Loucy (cell line): Measurements from ENCODE around the gene MAP1B.
A peak's percentile ranks its signal among the peaks of the same experiment; 100 is the strongest.

Experiments used
- H2AFZ ChIP-seq: fragments of 200-600 bp; sonication (generic); 2 replicates; pipeline ENCODE4 v1.6.0; 2016; ENCODE audit warnings: antibody characterized with exemption, mild to moderate bottlenecking, low read length, moderate library complexity
- H3F3A ChIP-seq: fragments of 200-600 bp; 2 replicates; pipeline ENCODE4 v1.6.0; 2016; ENCODE audit warnings: antibody characterized with exemption, low read depth, mild to moderate bottlenecking
- H3K27me3 ChIP-seq: fragments of 200-600 bp; sonication (generic); 2 replicates; pipeline ENCODE4 v1.6.1; 2014; ENCODE audit warnings: low read length, mild to moderate bottlenecking; ENCODE audit not compliant: insufficient read depth, poor library complexity, severe bottlenecking
- H3K36me3 ChIP-seq: fragments of 200-600 bp; sonication (generic); 2 replicates; pipeline ENCODE4 v1.6.1; 2016; ENCODE audit warnings: low read length; ENCODE audit not compliant: insufficient read depth
- H3K4me1 ChIP-seq: fragments of 200-600 bp; sonication (generic); 2 replicates; pipeline ENCODE4 v1.5.1; 2014; ENCODE audit warnings: low read length, mild to moderate bottlenecking; ENCODE audit not compliant: insufficient read depth, poor library complexity, severe bottlenecking
- H3K4me2 ChIP-seq: fragments of 200-600 bp; sonication (generic); 2 replicates; pipeline ENCODE4 v1.6.0; 2014; ENCODE audit warnings: antibody characterized with exemption, low read length, low read depth, mild to moderate bottlenecking; ENCODE audit not compliant: poor library complexity, severe bottlenecking
- H3K4me3 ChIP-seq: fragments of 200-600 bp; sonication (generic); 2 replicates; pipeline ENCODE4 v1.5.1; 2014; ENCODE audit warnings: low read length, mild to moderate bottlenecking, mixed read lengths; ENCODE audit not compliant: poor library complexity, severe bottlenecking
- H3K79me2 ChIP-seq: fragments of 200-600 bp; sonication (generic); 2 replicates; pipeline ENCODE4 v1.6.1; 2014; ENCODE audit warnings: low read length; ENCODE audit not compliant: insufficient read depth
- H3K9ac ChIP-seq: fragments of 200-600 bp; sonication (generic); 2 replicates; pipeline ENCODE4 v1.6.0; 2014; ENCODE audit warnings: mild to moderate bottlenecking, low read depth, low read length, moderate library complexity; ENCODE audit not compliant: poor library complexity, severe bottlenecking
- H3K9me2 ChIP-seq: fragments of 200-600 bp; sonication (generic); replicated peaks from 2 replicates; pipeline ENCODE4 v1.6.1; 2016; ENCODE audit warnings: low read depth, low read length, mixed read lengths
- H3K9me3 ChIP-seq: fragments of 200-600 bp; sonication (generic); 2 replicates; pipeline ENCODE4 v1.6.1; 2014; ENCODE audit warnings: mild to moderate bottlenecking, antibody characterized with exemption, low read length, low read depth; ENCODE audit not compliant: insufficient read depth
- H4K20me1 ChIP-seq: fragments of 200-600 bp; sonication (generic); 2 replicates; pipeline ENCODE4 v1.6.0; 2014; ENCODE audit warnings: antibody characterized with exemption, low read length, mild to moderate bottlenecking; ENCODE audit not compliant: insufficient read depth, poor library complexity, severe bottlenecking
- CTCF ChIP-seq: fragments of 200-600 bp; sonication (generic); conservative IDR thresholded peaks from 2 replicates; pipeline ENCODE4 v1.5.1; 2014; ENCODE audit warnings: mild to moderate bottlenecking, antibody characterized with exemption, low read length
- EZH2phosphoT487 ChIP-seq: fragments of 200-600 bp; IDR thresholded peaks from 2 replicates; pipeline ENCODE4 v1.6.1; 2018; ENCODE audit warnings: antibody characterized with exemption, mild to moderate bottlenecking, moderate library complexity, borderline replicate concordance

MAP1B gene

GRCh38 chr5:72231991-72232703 lies 124.9 kb downstream of the MAP1B start:
- peak; percentile 72; the same call in 1 of the 2 replicates for TF ChIP-seq EZH2phosphoT487
- no peak for TF ChIP-seq CTCF
- Histone ChIP-seq H3K4me3 (no peak overlapping the region), H3K36me3 (peaks cover 30% of the 10 kb centered on the region; the same call in 1 of the 2 replicates)

GRCh38 chr5:72232838-72233237 lies 125.6 kb downstream of the MAP1B start:
- H3K9me2 ChIP-seq, result no peaks in the 10 kb centered on the region
- peaks cover 37% of the 10 kb centered on the region; the same call in 1 of the 2 replicates for H3K36me3 ChIP-seq
- peaks cover 44% of the 10 kb centered on the region for H3K4me1 ChIP-seq
- H3K79me2 ChIP-seq, result no peaks in the 10 kb centered on the region
- peak overlapping the region; percentile 33 for H3K4me2 ChIP-seq
- H2AFZ ChIP-seq, result no peak overlapping the region
- H3K4me3 ChIP-seq, result no peak overlapping the region
- no peak overlapping the region for H3K9ac ChIP-seq
- no peaks in the 10 kb centered on the region for H3K9me3 ChIP-seq
- peaks cover 69% of the 10 kb centered on the region for H4K20me1 ChIP-seq
- 0 out of 2 replicates have a peak, but pooled peaks cover 3% of the 10 kb centered on the region for H3F3A ChIP-seq
- H3K27me3 ChIP-seq, result no peaks in the 10 kb centered on the region
- TF ChIP-seq CTCF (no peak), EZH2phosphoT487 (no peak)

More at GRCh38 chr5:72231991-72232703, 124.9 kb downstream of the MAP1B start:
- H3K9me3 ChIP-seq, result no peaks in the 10 kb centered on the region
- H4K20me1 ChIP-seq, result peaks cover 72% of the 10 kb centered on the region
- H3F3A ChIP-seq, result 0 out of 2 replicates have a peak, but pooled peaks cover 3% of the 10 kb centered on the region
- peak overlapping the region; percentile 33 for H3K4me2 ChIP-seq
- H3K79me2 ChIP-seq, result no peaks in the 10 kb centered on the region
- H3K27me3 ChIP-seq, result no peaks in the 10 kb centered on the region
- no peak overlapping the region for H3K9ac ChIP-seq
- no peak overlapping the region for H2AFZ ChIP-seq
- H3K4me1 ChIP-seq, result peaks cover 51% of the 10 kb centered on the region
- H3K9me2 ChIP-seq, result no peaks in the 10 kb centered on the region

- peak overlapping the region; percentile 35 for H3K4me2 ChIP-seq
- H3K79me2 ChIP-seq, result no peaks in the 10 kb centered on the region
- TF ChIP-seq CTCF (no peak), EZH2phosphoT487 (no peak)
- H3K4me3 ChIP-seq, result no peak overlapping the region
- no peaks in the 10 kb centered on the region for H3K9me2 ChIP-seq
- H4K20me1 ChIP-seq, result peaks cover 61% of the 10 kb centered on the region
- H3F3A ChIP-seq, result 0 out of 2 replicates have a peak, but pooled peaks cover 3% of the 10 kb centered on the region
- H3K36me3 ChIP-seq, result peaks cover 39% of the 10 kb centered on the region; the same call in 1 of the 2 replicates
- H2AFZ ChIP-seq, result no peak overlapping the region
- no peak overlapping the region for H3K9ac ChIP-seq
- peaks cover 41% of the 10 kb centered on the region for H3K4me1 ChIP-seq
- no peaks in the 10 kb centered on the region for H3K27me3 ChIP-seq
- no peaks in the 10 kb centered on the region for H3K9me3 ChIP-seq
Observed at GRCh38 chr5:72233835-72234234, 126.6 kb downstream of the MAP1B start.
